ENCODE data around the gene SEMA6D.
"Not testable (repeated sequence)": the region's sequence is repeated elsewhere in the genome, so short reads cannot be mapped to it uniquely, and the experiment has no call there.

The SEMA6D gene

DNA sequence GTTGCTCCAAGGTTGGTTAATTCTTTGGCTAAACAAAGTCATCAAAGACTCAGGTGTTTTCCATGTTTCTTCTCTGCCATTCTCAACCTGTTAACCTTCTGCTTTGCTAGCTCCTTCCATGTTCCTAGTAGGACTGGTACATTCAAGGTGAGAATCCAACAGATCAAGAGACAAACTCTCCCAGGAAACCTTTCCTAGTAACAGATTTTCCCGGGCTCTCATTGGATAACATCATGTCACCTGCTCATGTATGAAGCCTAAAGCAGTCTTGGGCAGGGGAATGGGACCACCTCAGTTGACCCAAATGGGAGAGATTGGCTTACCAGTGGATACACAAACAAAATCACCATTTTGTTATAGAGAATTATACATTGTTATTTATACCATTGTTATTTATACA, 14.9 kb downstream of the SEMA6D start:
- H3K27me3 ChIP-seq (ENCODE audit: insufficient read depth, low read length), result no peaks in the 10 kb centered on the region
- H3K9ac ChIP-seq (ENCODE audit: low read depth, low read length), result no peak overlapping the region
- H3K27ac ChIP-seq (ENCODE audit: low read length), result no peak overlapping the region
- no peaks in the 10 kb centered on the region for H3K36me3 ChIP-seq (ENCODE audit: insufficient read depth, low read depth, low read length)
- peaks cover 8% of the 10 kb centered on the region; the same call in 1 of the 2 replicates for H3K4me1 ChIP-seq (ENCODE audit: insufficient read depth, low read length)
- H3K9me3 ChIP-seq (ENCODE audit: insufficient read depth, low read depth, low read length), result no peaks in the 10 kb centered on the region
- H3K4me3 ChIP-seq (ENCODE audit: low read length), result no peak overlapping the region

DNA sequence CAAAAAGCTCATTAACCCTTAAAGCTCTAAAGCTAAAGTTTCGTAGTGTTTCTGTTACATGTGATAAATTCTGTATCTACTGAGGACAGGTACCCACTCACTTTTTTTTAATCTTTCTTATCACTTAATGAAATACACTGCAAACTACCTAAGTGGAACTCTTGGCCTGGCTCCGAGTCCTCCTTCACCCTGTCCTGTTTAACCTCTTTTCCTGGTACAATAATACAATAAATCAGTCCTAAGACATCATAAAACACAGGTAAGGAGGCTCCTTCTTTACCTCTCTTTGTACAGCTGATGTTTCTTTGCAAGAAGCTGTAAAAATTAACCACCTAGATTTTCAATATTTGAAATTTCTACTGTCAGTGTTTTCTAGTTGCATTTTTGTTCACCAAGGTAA, 15.8 kb downstream of the SEMA6D start:
- Histone ChIP-seq H3K36me3 (ENCODE audit: insufficient read depth, low read depth, low read length) (no peaks in the 10 kb centered on the region), H3K4me3 (ENCODE audit: low read length) (no peak overlapping the region), H3K9ac (ENCODE audit: low read depth, low read length) (no peak overlapping the region), H3K4me1 (ENCODE audit: insufficient read depth, low read length) (peaks cover 8% of the 10 kb centered on the region; the same call in 1 of the 2 replicates), H3K9me3 (ENCODE audit: insufficient read depth, low read depth, low read length) (no peaks in the 10 kb centered on the region), H3K27me3 (ENCODE audit: insufficient read depth, low read length) (no peaks in the 10 kb centered on the region), H3K27ac (ENCODE audit: low read length) (no peak overlapping the region)

DNA sequence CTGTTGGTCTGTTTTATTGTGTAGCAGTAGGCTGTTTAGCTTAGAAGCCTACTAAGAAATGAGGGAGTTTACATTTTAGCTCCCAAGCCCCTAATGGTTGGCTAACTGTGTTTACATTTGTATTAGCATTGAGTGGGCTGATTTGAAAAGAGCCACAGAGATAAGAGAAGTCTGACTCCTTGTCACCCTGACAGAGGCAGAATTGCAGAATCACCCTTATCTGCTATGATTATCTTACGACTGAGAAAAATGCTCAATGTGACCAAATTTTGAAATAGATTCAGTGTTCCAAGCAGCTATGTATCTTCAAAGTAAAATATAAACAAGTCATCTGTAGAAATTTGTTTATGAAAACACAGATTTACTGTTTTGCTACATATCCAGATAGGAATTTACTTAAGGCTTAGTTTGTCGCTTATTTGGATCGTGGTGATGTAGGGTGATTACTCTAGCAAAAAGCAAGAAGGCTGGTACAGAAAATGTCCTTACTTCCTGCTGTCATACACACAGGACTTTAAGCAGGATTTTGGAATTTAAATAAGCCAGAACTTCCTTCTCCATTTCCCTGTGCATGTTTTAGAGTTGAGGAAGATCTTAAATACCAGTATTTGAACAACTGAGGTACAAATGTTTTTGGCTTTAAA, 19.0 kb downstream of the SEMA6D start:
- Histone ChIP-seq H3K27me3 (ENCODE audit: insufficient read depth, low read length) (0 out of 2 replicates have a peak, but pooled peaks cover 4% of the 10 kb centered on the region), H3K27ac (ENCODE audit: low read length) (no peak overlapping the region), H3K9me3 (ENCODE audit: insufficient read depth, low read depth, low read length) (no peaks in the 10 kb centered on the region), H3K36me3 (ENCODE audit: insufficient read depth, low read depth, low read length) (no peaks in the 10 kb centered on the region), H3K4me1 (ENCODE audit: insufficient read depth, low read length) (peaks cover 13% of the 10 kb centered on the region; the same call in 1 of the 2 replicates), H3K9ac (ENCODE audit: low read depth, low read length) (no peak overlapping the region), H3K4me3 (ENCODE audit: low read length) (no peak overlapping the region)

DNA sequence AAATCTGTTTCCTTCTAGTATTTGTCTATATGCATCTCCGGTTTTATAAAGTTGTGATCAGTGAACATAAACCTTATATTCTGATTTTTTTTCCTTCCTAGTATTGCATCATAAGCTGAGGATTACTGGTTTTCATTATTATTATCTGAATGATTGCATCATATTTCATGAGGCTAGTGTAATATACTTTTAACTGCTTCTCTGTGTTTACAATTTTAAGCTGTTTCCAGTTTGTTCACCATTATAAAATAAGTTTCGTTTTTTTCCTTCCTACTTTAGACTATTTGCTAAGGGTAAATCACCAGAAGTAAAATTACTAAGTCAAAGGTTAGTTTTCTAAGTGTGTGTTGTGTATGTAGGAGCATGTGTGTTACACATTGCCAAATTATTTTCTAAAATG, 20.2 kb downstream of the SEMA6D start:
- Histone ChIP-seq H3K36me3 (ENCODE audit: insufficient read depth, low read depth, low read length) (no peaks in the 10 kb centered on the region), H3K9me3 (ENCODE audit: insufficient read depth, low read depth, low read length) (no peaks in the 10 kb centered on the region), H3K9ac (ENCODE audit: low read depth, low read length) (no peak overlapping the region), H3K4me1 (ENCODE audit: insufficient read depth, low read length) (peaks cover 22% of the 10 kb centered on the region; the same call in 1 of the 2 replicates), H3K4me3 (ENCODE audit: low read length) (no peak overlapping the region), H3K27ac (ENCODE audit: low read length) (no peak overlapping the region), H3K27me3 (ENCODE audit: insufficient read depth, low read length) (0 out of 2 replicates have a peak, but pooled peaks cover 4% of the 10 kb centered on the region)

DNA sequence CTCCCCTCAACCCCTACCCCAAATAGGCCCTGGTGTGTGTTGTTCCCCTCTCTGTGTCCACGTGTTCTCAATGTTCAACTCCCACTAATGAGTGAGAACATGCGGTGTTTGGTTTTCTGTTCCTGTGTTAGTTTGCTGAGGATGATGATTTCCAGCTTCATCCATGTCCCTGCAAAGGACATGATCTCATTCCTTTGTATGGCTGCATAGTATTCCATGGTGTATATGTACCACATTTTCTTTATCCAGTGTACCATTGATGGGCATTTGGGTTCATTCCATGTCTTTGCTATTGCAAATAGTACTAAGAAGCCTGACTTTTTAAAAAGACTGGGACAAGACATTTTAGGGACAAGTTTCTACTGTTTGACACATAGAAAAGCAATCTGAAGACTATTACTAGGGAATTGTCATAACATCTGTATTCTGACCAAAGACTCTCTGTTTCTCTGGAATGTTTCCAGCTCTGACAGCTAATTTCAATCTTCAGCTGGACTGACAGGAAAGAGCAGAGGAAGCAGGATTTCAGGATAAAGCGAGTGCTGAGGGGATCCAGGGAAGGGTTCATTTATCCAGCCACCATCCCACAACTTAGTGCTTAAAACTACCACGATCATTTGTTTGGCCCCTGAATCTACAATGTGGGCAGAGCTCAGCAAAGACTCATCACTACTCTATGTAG, 21.0 kb downstream of the SEMA6D start:
- not testable (repeated sequence) for H3K27ac ChIP-seq (ENCODE audit: low read length); H3K9ac ChIP-seq (ENCODE audit: low read depth, low read length); H3K36me3 ChIP-seq (ENCODE audit: insufficient read depth, low read depth, low read length); H3K4me3 ChIP-seq (ENCODE audit: low read length); H3K27me3 ChIP-seq (ENCODE audit: insufficient read depth, low read length); H3K9me3 ChIP-seq (ENCODE audit: insufficient read depth, low read depth, low read length)
- peaks cover 24% of the 10 kb centered on the region; the same call in 1 of the 2 replicates for H3K4me1 ChIP-seq (ENCODE audit: insufficient read depth, low read length)

DNA sequence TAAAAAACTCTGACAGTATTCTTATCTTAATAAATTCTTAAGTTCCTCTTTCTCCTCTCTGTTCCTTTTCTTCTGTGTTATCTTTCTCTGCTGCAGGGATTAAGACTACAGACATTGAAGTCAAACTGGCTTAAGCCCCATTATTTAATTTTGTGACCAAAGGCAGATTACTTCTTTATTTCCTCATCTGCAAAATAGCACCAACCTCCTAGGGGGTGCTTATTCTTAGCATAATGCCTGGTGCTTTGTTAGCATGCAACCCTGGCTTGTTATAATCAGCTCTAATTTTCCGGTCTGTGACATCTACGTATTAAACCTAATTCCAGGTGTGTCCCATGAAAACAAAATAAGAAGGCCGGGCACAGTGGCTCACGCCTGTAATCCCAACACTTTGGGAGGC, 23.8 kb downstream of the SEMA6D start:
- Histone ChIP-seq H3K27me3 (ENCODE audit: insufficient read depth, low read length) (peaks cover 29% of the 10 kb centered on the region), H3K4me3 (ENCODE audit: low read length) (no peak overlapping the region), H3K27ac (ENCODE audit: low read length) (no peak overlapping the region), H3K9ac (ENCODE audit: low read depth, low read length) (no peak overlapping the region), H3K36me3 (ENCODE audit: insufficient read depth, low read depth, low read length) (no peaks in the 10 kb centered on the region), H3K4me1 (ENCODE audit: insufficient read depth, low read length) (peaks cover 24% of the 10 kb centered on the region; the same call in 1 of the 2 replicates), H3K9me3 (ENCODE audit: insufficient read depth, low read depth, low read length) (no peaks in the 10 kb centered on the region)

DNA sequence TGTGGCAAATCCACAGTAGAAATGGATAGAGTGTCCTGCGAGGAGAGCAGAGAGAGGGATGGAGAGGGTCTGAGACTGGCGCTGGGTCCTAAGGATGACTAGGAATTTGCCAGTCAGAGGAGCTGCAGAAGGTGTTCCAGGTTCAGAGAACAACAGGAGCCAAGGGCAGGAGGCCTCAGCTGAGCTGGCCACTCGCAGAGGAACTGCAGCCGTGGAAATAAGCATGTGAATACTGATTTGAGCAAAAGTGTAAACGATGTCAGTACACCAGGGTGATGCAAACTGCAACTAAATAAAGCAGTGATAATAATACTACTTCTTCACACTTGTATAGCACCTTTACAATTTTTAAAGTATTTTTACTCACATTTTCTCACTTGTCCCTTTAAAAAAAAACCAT, 24.6 kb downstream of the SEMA6D start:
- no peak overlapping the region for H3K27ac ChIP-seq (ENCODE audit: low read length)
- H3K27me3 ChIP-seq (ENCODE audit: insufficient read depth, low read length), result peaks cover 29% of the 10 kb centered on the region
- H3K4me1 ChIP-seq (ENCODE audit: insufficient read depth, low read length), result peaks cover 16% of the 10 kb centered on the region; the same call in 1 of the 2 replicates
- H3K9ac ChIP-seq (ENCODE audit: low read depth, low read length), result no peak overlapping the region
- no peaks in the 10 kb centered on the region for H3K36me3 ChIP-seq (ENCODE audit: insufficient read depth, low read depth, low read length)
- no peak overlapping the region for H3K4me3 ChIP-seq (ENCODE audit: low read length)
- H3K9me3 ChIP-seq (ENCODE audit: insufficient read depth, low read depth, low read length), result no peaks in the 10 kb centered on the region

DNA sequence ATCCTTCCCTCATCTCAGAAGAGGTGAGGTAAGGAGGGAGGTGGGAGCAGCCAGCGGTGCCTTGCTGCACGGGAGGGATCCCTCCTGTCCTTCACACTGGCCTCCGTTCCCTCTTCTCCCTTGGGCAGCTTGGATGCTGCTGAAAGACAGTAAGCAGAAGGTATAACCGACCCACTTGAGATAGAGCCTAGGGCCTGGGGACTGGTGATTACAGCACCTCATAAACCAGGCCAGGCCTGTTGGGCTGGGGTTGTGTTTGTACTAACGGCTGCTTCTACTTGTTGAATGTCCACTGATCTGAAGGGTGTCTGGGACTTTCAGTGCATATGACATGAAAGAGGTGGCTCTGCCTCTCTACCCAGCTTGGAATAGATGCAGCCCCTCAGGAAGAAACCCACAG, 25.0 kb downstream of the SEMA6D start:
- H3K27ac ChIP-seq (ENCODE audit: low read length), result no peak overlapping the region
- no peaks in the 10 kb centered on the region for H3K9me3 ChIP-seq (ENCODE audit: insufficient read depth, low read depth, low read length)
- H3K36me3 ChIP-seq (ENCODE audit: insufficient read depth, low read depth, low read length), result no peaks in the 10 kb centered on the region
- peak overlapping the region; percentile 37; the same call in 1 of the 2 replicates for H3K4me3 ChIP-seq (ENCODE audit: low read length)
- H3K27me3 ChIP-seq (ENCODE audit: insufficient read depth, low read length), result peaks cover 29% of the 10 kb centered on the region
- H3K9ac ChIP-seq (ENCODE audit: low read depth, low read length), result no peak overlapping the region
- H3K4me1 ChIP-seq (ENCODE audit: insufficient read depth, low read length), result peaks cover 16% of the 10 kb centered on the region; the same call in 1 of the 2 replicates

DNA sequence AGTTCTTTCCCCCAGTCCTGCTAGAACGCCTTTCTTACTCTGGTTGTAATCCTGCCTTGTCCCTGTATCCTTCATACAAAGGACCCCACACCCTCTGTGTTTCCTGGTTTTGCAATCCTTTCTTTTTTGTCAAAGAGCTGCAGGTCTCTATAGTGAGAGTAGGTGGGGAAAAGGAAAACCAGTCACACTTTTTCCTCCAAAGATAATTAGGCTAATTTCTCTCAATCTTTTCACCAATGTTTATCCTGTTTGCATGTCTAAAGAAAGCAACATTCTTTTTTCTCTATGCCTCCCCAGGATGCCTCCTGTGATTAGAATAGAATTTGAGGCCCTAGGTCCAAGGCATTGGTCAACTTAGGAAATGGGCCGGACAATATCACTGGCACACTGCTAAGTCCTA, 25.4 kb downstream of the SEMA6D start:
- H3K27me3 ChIP-seq (ENCODE audit: insufficient read depth, low read length), result peaks cover 29% of the 10 kb centered on the region
- H3K27ac ChIP-seq (ENCODE audit: low read length), result no peak overlapping the region
- H3K4me1 ChIP-seq (ENCODE audit: insufficient read depth, low read length), result peaks cover 16% of the 10 kb centered on the region; the same call in 1 of the 2 replicates
- no peak overlapping the region for H3K9ac ChIP-seq (ENCODE audit: low read depth, low read length)
- H3K4me3 ChIP-seq (ENCODE audit: low read length), result peak overlapping the region; percentile 37; the same call in 1 of the 2 replicates
- H3K9me3 ChIP-seq (ENCODE audit: insufficient read depth, low read depth, low read length), result no peaks in the 10 kb centered on the region
- H3K36me3 ChIP-seq (ENCODE audit: insufficient read depth, low read depth, low read length), result no peaks in the 10 kb centered on the region

DNA sequence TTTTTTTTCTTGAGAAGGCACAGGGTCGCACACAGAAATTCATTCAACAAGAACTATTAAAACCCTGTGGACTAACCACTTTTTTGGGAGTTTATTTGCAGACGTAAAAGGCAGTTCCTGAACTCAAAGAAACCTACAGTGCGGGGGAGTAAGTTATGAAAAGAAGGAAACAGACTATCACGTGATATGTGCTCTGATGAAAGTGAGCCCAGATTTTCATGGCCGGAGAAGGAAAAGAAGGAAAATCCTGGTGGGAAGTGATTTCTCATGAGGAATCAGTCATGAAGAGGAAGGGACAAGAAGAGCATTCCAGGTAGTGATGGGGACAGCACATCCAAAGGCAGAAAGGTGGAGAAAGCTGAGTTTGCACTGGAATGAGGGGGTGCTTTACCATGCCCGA, 26.1 kb downstream of the SEMA6D start:
- Histone ChIP-seq H3K9me3 (ENCODE audit: insufficient read depth, low read depth, low read length) (no peaks in the 10 kb centered on the region), H3K9ac (ENCODE audit: low read depth, low read length) (no peak overlapping the region), H3K27me3 (ENCODE audit: insufficient read depth, low read length) (peaks cover 29% of the 10 kb centered on the region), H3K36me3 (ENCODE audit: insufficient read depth, low read depth, low read length) (no peaks in the 10 kb centered on the region), H3K27ac (ENCODE audit: low read length) (no peak overlapping the region), H3K4me1 (ENCODE audit: insufficient read depth, low read length) (peaks cover 16% of the 10 kb centered on the region; the same call in 1 of the 2 replicates), H3K4me3 (ENCODE audit: low read length) (no peak overlapping the region)

DNA sequence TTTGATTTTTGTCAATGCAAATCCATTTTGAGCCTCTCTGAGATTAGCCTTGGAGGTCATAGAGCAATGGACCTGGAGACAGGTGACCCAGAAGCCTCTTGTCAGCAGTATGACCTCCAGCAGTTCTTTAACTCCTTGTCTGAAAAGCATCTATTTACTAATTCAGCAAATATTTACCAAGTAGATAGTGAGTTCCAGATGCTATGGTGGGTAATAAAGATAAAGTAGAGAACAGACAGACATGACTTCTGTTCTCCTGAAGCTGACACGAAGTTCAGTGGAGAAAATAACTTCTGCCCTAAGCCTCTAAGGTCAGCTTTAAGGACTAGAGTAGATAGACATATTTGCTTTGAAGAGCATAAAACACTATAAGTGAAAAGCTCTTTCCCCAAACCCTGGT, 26.6 kb downstream of the SEMA6D start:
- Histone ChIP-seq H3K27ac (ENCODE audit: low read length) (no peak overlapping the region), H3K4me3 (ENCODE audit: low read length) (no peak overlapping the region), H3K9me3 (ENCODE audit: insufficient read depth, low read depth, low read length) (no peaks in the 10 kb centered on the region), H3K27me3 (ENCODE audit: insufficient read depth, low read length) (peaks cover 29% of the 10 kb centered on the region), H3K9ac (ENCODE audit: low read depth, low read length) (no peak overlapping the region), H3K4me1 (ENCODE audit: insufficient read depth, low read length) (peaks cover 16% of the 10 kb centered on the region; the same call in 1 of the 2 replicates), H3K36me3 (ENCODE audit: insufficient read depth, low read depth, low read length) (no peaks in the 10 kb centered on the region)

DNA sequence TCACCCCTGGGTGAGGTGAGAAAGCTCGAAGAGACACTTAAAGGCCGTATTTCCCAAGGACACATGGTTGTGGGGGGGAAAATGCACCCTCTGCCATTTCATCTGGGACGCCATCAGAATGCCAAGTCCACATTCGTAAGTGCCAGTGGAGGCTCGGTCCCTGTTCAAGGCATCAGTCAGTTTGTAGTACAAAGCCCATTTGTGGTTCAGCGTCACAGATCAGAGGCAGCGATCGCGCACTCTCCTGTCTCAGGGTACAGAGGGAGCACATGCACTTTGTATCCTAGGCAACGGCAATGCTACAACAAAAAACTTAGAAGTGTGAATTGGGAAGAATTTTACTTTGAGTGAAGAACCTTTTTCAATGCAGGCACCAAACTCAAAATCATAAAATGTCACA, 27.2 kb downstream of the SEMA6D start:
- peaks cover 29% of the 10 kb centered on the region for H3K27me3 ChIP-seq (ENCODE audit: insufficient read depth, low read length)
- no peak overlapping the region for H3K9ac ChIP-seq (ENCODE audit: low read depth, low read length)
- H3K4me1 ChIP-seq (ENCODE audit: insufficient read depth, low read length), result peaks cover 16% of the 10 kb centered on the region; the same call in 1 of the 2 replicates
- H3K4me3 ChIP-seq (ENCODE audit: low read length), result no peak overlapping the region
- no peaks in the 10 kb centered on the region for H3K9me3 ChIP-seq (ENCODE audit: insufficient read depth, low read depth, low read length)
- no peaks in the 10 kb centered on the region for H3K36me3 ChIP-seq (ENCODE audit: insufficient read depth, low read depth, low read length)
- H3K27ac ChIP-seq (ENCODE audit: low read length), result no peak overlapping the region

Data from iPS-20b (cell line).